Mesendoderm (in vitro differentiated cells): Measurements from ENCODE around the gene APOE.

Source experiments
- DNase-seq: peaks from one replicate; pipeline ENCODE4 v3.0.0; 2013
- H2AK5ac ChIP-seq: 2 replicates; pipeline ENCODE4 v1.6.1; 2013; ENCODE audit warnings: low read length, inconsistent platforms
- H2BK120ac ChIP-seq: 2 replicates; pipeline ENCODE4 v1.6.1; 2013; ENCODE audit warnings: low read depth, mild to moderate bottlenecking, low read length, moderate library complexity, mixed read lengths
- H2BK15ac ChIP-seq: replicated peaks from 2 replicates; pipeline ENCODE4 v1.6.1; 2013; ENCODE audit warnings: low read depth, mild to moderate bottlenecking, moderate library complexity
- H2BK5ac ChIP-seq: 2 replicates; pipeline ENCODE4 v1.6.1; 2013; ENCODE audit warnings: low read length, inconsistent platforms
- H3K18ac ChIP-seq: 2 replicates; pipeline ENCODE4 v1.6.1; 2013; ENCODE audit warnings: mild to moderate bottlenecking, low read length, mixed read lengths
- H3K23ac ChIP-seq: one replicate; pipeline ENCODE4 v1.6.1; 2013; ENCODE audit warnings: low read length
- H3K27ac ChIP-seq: 2 replicates; pipeline ENCODE4 v1.5.1; 2013; ENCODE audit warnings: low read depth, mild to moderate bottlenecking, inconsistent platforms, low read length, moderate library complexity
- H3K27me3 ChIP-seq: 2 replicates; pipeline ENCODE4 v1.6.1; 2013; ENCODE audit warnings: low read length, control low read depth, mild to moderate bottlenecking, inconsistent platforms; ENCODE audit not compliant: insufficient read depth, poor library complexity
- H3K36me3 ChIP-seq: 2 replicates; pipeline ENCODE4 v1.6.1; 2013; ENCODE audit warnings: low read length, inconsistent platforms; ENCODE audit not compliant: control insufficient read depth, insufficient read depth
- H3K4ac ChIP-seq: one replicate; pipeline ENCODE4 v1.6.1; 2013; ENCODE audit warnings: low read depth, mild to moderate bottlenecking, low read length, moderate library complexity
- H3K4me1 ChIP-seq: 2 replicates; pipeline ENCODE4 v1.6.1; 2013; ENCODE audit warnings: low read depth, low read length, inconsistent platforms; ENCODE audit not compliant: control insufficient read depth
- H3K4me2 ChIP-seq: 2 replicates; pipeline ENCODE4 v1.6.1; 2013; ENCODE audit warnings: low read length
- H3K4me3 ChIP-seq: 2 replicates; pipeline ENCODE4 v1.5.1; 2013; ENCODE audit warnings: mild to moderate bottlenecking, low read length
- H3K56ac ChIP-seq: one replicate; pipeline ENCODE4 v1.6.1; 2013; ENCODE audit warnings: low read length
- H3K79me1 ChIP-seq: 2 replicates; pipeline ENCODE4 v1.6.1; 2013; ENCODE audit warnings: low read length, inconsistent platforms
- H3K79me2 ChIP-seq: 2 replicates; pipeline ENCODE4 v1.6.1; 2013; ENCODE audit warnings: mild to moderate bottlenecking, low read length; ENCODE audit not compliant: control insufficient read depth, insufficient read depth
- H3K9ac ChIP-seq: 2 replicates; pipeline ENCODE4 v1.6.1; 2013; ENCODE audit warnings: low read length, inconsistent platforms
- H4K5ac ChIP-seq: one replicate; pipeline ENCODE4 v1.6.1; 2013; ENCODE audit warnings: low read length
- H4K8ac ChIP-seq: one replicate; pipeline ENCODE4 v1.6.1; 2013; ENCODE audit warnings: low read depth, mild to moderate bottlenecking, control low read depth, low read length, moderate library complexity
- WGBS: extraction: QIAGEN DNeasy Blood & Tissue Kit; methylation state at CpG from one replicate; pipeline ENCODE4 v1.1.7; 2013; ENCODE audit warnings: low lambda C conversion rate, missing lambda C conversion rate; ENCODE audit not compliant: insufficient coverage; ENCODE audit errors: extremely low coverage; 5-methylcytosine and 5-hydroxymethylcytosine counted together

Gene APOE

DNA sequence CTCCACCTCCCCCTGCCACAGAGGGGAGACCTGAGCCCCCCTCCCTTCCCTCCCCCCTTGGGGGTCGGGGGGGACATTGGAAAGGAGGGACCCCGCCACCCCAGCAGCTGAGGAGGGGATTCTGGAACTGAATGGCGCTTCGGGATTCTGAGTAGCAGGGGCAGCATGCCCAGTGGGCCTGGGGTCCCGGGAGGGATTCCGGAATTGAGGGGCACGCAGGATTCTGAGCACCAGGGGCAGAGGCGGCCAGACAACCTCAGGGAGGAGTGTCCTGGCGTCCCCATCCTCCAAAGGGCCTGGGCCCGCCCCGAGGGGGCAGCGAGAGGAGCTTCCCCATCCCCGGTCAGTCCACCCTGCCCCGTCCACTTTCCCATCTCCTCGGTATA lies 2.4 kb upstream of the APOE start:
- Histone ChIP-seq H3K36me3 (peaks cover 12% of the 10 kb centered on the region), H3K4me3 (no peak overlapping the region)
- no CpG with 5 or more reads among the region's 15 CpGs for WGBS

DNA sequence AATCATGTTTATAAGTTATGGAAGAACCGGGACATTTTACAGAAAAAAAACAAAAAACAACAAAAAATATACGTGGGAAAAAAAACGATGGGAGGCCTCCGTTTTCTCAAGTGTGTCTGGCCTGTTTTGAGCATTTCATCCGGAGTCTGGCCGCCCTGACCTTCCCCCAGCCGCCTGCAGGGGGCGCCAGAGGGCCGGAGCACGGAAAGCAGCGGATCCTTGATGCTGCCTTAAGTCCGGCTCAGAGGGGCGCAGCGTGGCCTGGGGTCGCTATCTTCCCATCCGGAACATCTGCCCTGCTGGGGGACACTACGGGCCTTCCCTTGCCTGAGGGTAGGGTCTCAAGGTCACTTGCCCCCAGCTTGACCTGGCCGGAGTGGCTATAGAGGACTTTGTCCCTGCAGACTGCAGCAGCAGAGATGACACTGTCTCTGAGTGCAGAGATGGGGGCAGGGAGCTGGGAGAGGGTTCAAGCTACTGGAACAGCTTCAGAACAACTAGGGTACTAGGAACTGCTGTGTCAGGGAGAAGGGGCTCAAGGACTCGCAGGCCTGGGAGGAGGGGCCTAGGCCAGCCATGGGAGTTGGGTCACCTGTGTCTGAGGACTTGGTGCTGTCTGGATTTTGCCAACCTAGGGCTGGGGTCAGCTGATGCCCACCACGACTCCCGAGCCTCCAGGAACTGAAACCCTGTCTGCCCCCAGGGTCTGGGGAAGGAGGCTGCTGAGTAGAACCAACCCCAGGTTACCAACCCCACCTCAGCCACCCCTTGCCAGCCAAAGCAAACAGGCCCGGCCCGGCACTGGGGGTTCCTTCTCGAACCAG lies 1.8 kb upstream of the APOE start:
- no peak overlapping the region for H4K8ac ChIP-seq
- no peak overlapping the region for H3K23ac ChIP-seq
- peak overlapping the region; percentile 40 for H3K9ac ChIP-seq
- no peaks in the 10 kb centered on the region for H3K27me3 ChIP-seq
- H3K4me2 ChIP-seq: no peak overlapping the region
- H3K18ac ChIP-seq: no peak overlapping the region
- H3K79me1 ChIP-seq: peaks cover 4% of the 10 kb centered on the region
- peaks cover 4% of the 10 kb centered on the region for H3K79me2 ChIP-seq
- H2AK5ac ChIP-seq: no peak overlapping the region
- H2BK5ac ChIP-seq: no peak overlapping the region
- H3K4ac ChIP-seq: no peak overlapping the region
- peak; percentile 74 for DNase-seq
- no peak overlapping the region for H4K5ac ChIP-seq
- peak overlapping the region; percentile 37 for H3K56ac ChIP-seq
- H3K4me3 ChIP-seq: no peak overlapping the region
- no peak overlapping the region for H2BK15ac ChIP-seq
- H3K27ac ChIP-seq: peak overlapping the region; percentile 27
- no peaks in the 10 kb centered on the region for H3K4me1 ChIP-seq
- peaks cover 12% of the 10 kb centered on the region for H3K36me3 ChIP-seq
- no CpG with 5 or more reads among the region's 24 CpGs for WGBS
- H2BK120ac ChIP-seq: no peak overlapping the region

More for the DNA sequence above, 2.4 kb upstream of the APOE start:
- DNase-seq: no peak
- no peak overlapping the region for H3K23ac ChIP-seq
- no peaks in the 10 kb centered on the region for H3K27me3 ChIP-seq
- H3K18ac ChIP-seq: no peak overlapping the region
- H4K8ac ChIP-seq: no peak overlapping the region
- H3K4me1 ChIP-seq: no peaks in the 10 kb centered on the region
- no peak overlapping the region for H4K5ac ChIP-seq
- no peak overlapping the region for H3K9ac ChIP-seq
- peaks cover 4% of the 10 kb centered on the region for H3K79me1 ChIP-seq
- H3K79me2 ChIP-seq: peaks cover 4% of the 10 kb centered on the region
- H3K56ac ChIP-seq: no peak overlapping the region
- no peak overlapping the region for H2AK5ac ChIP-seq
- H2BK5ac ChIP-seq: no peak overlapping the region
- no peak overlapping the region for H3K4me2 ChIP-seq
- no peak overlapping the region for H2BK120ac ChIP-seq
- H3K4ac ChIP-seq: no peak overlapping the region
- H2BK15ac ChIP-seq: no peak overlapping the region
- no peak overlapping the region for H3K27ac ChIP-seq

DNA sequence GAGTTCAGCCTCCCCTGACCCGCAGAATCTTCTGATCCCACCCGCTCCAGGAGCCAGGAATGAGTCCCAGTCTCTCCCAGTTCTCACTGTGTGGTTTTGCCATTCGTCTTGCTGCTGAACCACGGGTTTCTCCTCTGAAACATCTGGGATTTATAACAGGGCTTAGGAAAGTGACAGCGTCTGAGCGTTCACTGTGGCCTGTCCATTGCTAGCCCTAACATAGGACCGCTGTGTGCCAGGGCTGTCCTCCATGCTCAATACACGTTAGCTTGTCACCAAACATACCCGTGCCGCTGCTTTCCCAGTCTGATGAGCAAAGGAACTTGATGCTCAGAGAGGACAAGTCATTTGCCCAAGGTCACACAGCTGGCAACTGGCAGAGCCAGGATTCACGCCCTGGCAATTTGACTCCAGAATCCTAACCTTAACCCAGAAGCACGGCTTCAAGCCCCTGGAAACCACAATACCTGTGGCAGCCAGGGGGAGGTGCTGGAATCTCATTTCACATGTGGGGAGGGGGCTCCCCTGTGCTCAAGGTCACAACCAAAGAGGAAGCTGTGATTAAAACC lies 1.1 kb upstream of the APOE start:
- DNase-seq: peak; percentile 61
- no peak overlapping the region for H3K4me2 ChIP-seq
- H4K5ac ChIP-seq: no peak overlapping the region
- H3K4ac ChIP-seq: no peak overlapping the region
- H3K27me3 ChIP-seq: no peaks in the 10 kb centered on the region
- H3K79me1 ChIP-seq: peaks cover 4% of the 10 kb centered on the region
- no peak overlapping the region for H3K9ac ChIP-seq
- H2BK15ac ChIP-seq: no peak overlapping the region
- H2AK5ac ChIP-seq: no peak overlapping the region
- peaks cover 14% of the 10 kb centered on the region for H3K36me3 ChIP-seq
- H2BK5ac ChIP-seq: no peak overlapping the region
- H3K27ac ChIP-seq: peak overlapping the region; percentile 0
- no peak overlapping the region for H3K18ac ChIP-seq
- H4K8ac ChIP-seq: no peak overlapping the region
- H2BK120ac ChIP-seq: no peak overlapping the region
- WGBS: no CpG with 5 or more reads among the region's 12 CpGs
- peaks cover 4% of the 10 kb centered on the region for H3K79me2 ChIP-seq
- H3K4me3 ChIP-seq: no peak overlapping the region
- no peak overlapping the region for H3K23ac ChIP-seq
- no peak overlapping the region for H3K56ac ChIP-seq
- H3K4me1 ChIP-seq: no peaks in the 10 kb centered on the region

DNA sequence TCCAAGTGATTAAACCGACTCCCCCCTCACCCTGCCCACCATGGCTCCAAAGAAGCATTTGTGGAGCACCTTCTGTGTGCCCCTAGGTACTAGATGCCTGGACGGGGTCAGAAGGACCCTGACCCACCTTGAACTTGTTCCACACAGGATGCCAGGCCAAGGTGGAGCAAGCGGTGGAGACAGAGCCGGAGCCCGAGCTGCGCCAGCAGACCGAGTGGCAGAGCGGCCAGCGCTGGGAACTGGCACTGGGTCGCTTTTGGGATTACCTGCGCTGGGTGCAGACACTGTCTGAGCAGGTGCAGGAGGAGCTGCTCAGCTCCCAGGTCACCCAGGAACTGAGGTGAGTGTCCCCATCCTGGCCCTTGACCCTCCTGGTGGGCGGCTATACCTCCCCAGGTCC lies 2.0 kb downstream of the APOE start:
- H3K4me1 ChIP-seq: peaks cover 7% of the 10 kb centered on the region
- no peak overlapping the region for H3K4me3 ChIP-seq
- whole genome bisulfite sequencing: no CpG with 5 or more reads among the region's 12 CpGs
- no peak for DNase-seq
- H2BK120ac ChIP-seq: no peak overlapping the region
- no peak overlapping the region for H2BK5ac ChIP-seq
- no peak overlapping the region for H2AK5ac ChIP-seq
- peak overlapping the region; percentile 34 for H3K56ac ChIP-seq
- H3K23ac ChIP-seq: no peak overlapping the region
- H3K4me2 ChIP-seq: no peak overlapping the region
- no peak overlapping the region for H3K4ac ChIP-seq
- H2BK15ac ChIP-seq: no peak overlapping the region
- no peak overlapping the region for H4K5ac ChIP-seq
- no peak overlapping the region for H3K18ac ChIP-seq
- H3K27ac ChIP-seq: no peak overlapping the region
- H3K79me2 ChIP-seq: peaks cover 4% of the 10 kb centered on the region
- H4K8ac ChIP-seq: no peak overlapping the region
- no peak overlapping the region for H3K9ac ChIP-seq
- peaks cover 6% of the 10 kb centered on the region for H3K36me3 ChIP-seq
- peaks cover 4% of the 10 kb centered on the region for H3K79me1 ChIP-seq
- H3K27me3 ChIP-seq: no peaks in the 10 kb centered on the region

DNA sequence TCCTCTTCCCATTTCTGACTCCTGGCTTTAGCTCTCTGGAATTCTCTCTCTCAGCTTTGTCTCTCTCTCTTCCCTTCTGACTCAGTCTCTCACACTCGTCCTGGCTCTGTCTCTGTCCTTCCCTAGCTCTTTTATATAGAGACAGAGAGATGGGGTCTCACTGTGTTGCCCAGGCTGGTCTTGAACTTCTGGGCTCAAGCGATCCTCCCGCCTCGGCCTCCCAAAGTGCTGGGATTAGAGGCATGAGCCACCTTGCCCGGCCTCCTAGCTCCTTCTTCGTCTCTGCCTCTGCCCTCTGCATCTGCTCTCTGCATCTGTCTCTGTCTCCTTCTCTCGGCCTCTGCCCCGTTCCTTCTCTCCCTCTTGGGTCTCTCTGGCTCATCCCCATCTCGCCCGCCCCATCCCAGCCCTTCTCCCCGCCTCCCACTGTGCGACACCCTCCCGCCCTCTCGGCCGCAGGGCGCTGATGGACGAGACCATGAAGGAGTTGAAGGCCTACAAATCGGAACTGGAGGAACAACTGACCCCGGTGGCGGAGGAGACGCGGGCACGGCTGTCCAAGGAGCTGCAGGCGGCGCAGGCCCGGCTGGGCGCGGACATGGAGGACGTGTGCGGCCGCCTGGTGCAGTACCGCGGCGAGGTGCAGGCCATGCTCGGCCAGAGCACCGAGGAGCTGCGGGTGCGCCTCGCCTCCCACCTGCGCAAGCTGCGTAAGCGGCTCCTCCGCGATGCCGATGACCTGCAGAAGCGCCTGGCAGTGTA lies 2.7 kb downstream of the APOE start:
- peaks cover 4% of the 10 kb centered on the region for H3K79me1 ChIP-seq
- H3K79me2 ChIP-seq: peaks cover 4% of the 10 kb centered on the region
- H3K4me3 ChIP-seq: no peak overlapping the region
- no peak overlapping the region for H3K4ac ChIP-seq
- H3K4me2 ChIP-seq: no peak overlapping the region
- no peak overlapping the region for H2BK15ac ChIP-seq
- no peak overlapping the region for H4K5ac ChIP-seq
- H3K27me3 ChIP-seq: no peaks in the 10 kb centered on the region
- no peak overlapping the region for H3K27ac ChIP-seq
- no peak overlapping the region for H3K9ac ChIP-seq
- DNase-seq: no peak
- no peak overlapping the region for H3K23ac ChIP-seq
- H2AK5ac ChIP-seq: no peak overlapping the region
- H2BK5ac ChIP-seq: no peak overlapping the region
- no CpG with 5 or more reads among the region's 46 CpGs for WGBS
- H3K18ac ChIP-seq: no peak overlapping the region
- H4K8ac ChIP-seq: no peak overlapping the region
- H3K56ac ChIP-seq: no peak overlapping the region
- H2BK120ac ChIP-seq: no peak overlapping the region
- H3K4me1 ChIP-seq: peaks cover 7% of the 10 kb centered on the region
- H3K36me3 ChIP-seq: peaks cover 4% of the 10 kb centered on the region
